Lower lobe of right lung (tissue), 2 donors: ENCODE data around the gene EIF2B4. TPM values are rescaled to one million over a fixed set of nuclear protein-coding genes. Genes with fewer than 3 reads are reported as not detected.

ENCODE experiments used
- ATAC-seq, 2 donors: fragments of 200-7000 bp; cut with Tn5 transposase; one replicate each; pipeline ENCODE4 v1.9.1; 2020 to 2022; ENCODE audit warnings: mild to moderate bottlenecking in 2 of 2, moderate library complexity in 2 of 2
- DNase-seq: peaks from one replicate; pipeline ENCODE4 v3.0.0-alpha.2; 2020
- H3K27ac ChIP-seq: fragments of 200-600 bp; one replicate; pipeline ENCODE4 v1.8.0; 2022
- H3K27me3 ChIP-seq: fragments of 200-600 bp; one replicate; pipeline ENCODE4 v1.8.0; 2022; ENCODE audit warnings: low read depth
- H3K36me3 ChIP-seq: fragments of 200-600 bp; one replicate; pipeline ENCODE4 v1.8.0; 2022; ENCODE audit warnings: mild to moderate bottlenecking
- H3K4me1 ChIP-seq: fragments of 200-600 bp; one replicate; pipeline ENCODE4 v1.8.0; 2022
- H3K4me3 ChIP-seq: fragments of 200-600 bp; one replicate; pipeline ENCODE4 v1.8.0; 2022; ENCODE audit warnings: mild to moderate bottlenecking
- H3K9me3 ChIP-seq: fragments of 200-600 bp; one replicate; pipeline ENCODE4 v1.8.0; 2022
- CTCF ChIP-seq: fragments of 200-600 bp; IDR thresholded peaks from one replicate; pipeline ENCODE4 v1.8.0; 2022; ENCODE audit warnings: antibody characterized with exemption, mild to moderate bottlenecking
- intact Hi-C: fragments of 100-400 bp; cut with DNase I; formaldehyde crosslinking; loops from one replicate; pipeline ENCODE4 v1.11.0; 2022
- total RNA-seq: library from RNA; stranded (reverse); fragmentation: NEBNext Ultra II Directional; extraction: Animal tissue kit (Norgen Biotek cat#: 25700); gene quantifications from one replicate; pipeline ENCODE4 v1.2.1, GENCODE V29; 2021
- donor health status: DM: no; HTN: yes; CAD: no; lungs with severe emphysema.

The EIF2B4 gene
- total RNA-seq, 1 donor from 2014 or later: 32.9 TPM

- Histone ChIP-seq H3K27ac (no peak overlapping the region), H3K4me1 (peaks cover 40% of the 10 kb centered on the region), H3K4me3 (no peak overlapping the region), H3K36me3 (peaks cover 66% of the 10 kb centered on the region), H3K9me3 (no peaks in the 10 kb centered on the region), H3K27me3 (no peaks in the 10 kb centered on the region)
- DNase-seq: no peak
- no peak for ATAC-seq
- no peak for TF ChIP-seq CTCF
- intact Hi-C loops: no loop called here
Observed at GRCh38 chr2:27376151-27376865, 6.2 kb upstream of the EIF2B4 start.

- Histone ChIP-seq H3K9me3 (no peaks in the 10 kb centered on the region), H3K4me1 (peaks cover 38% of the 10 kb centered on the region), H3K4me3 (no peak overlapping the region), H3K27me3 (no peaks in the 10 kb centered on the region), H3K36me3 (peaks cover 65% of the 10 kb centered on the region), H3K27ac (no peak overlapping the region)
- no peak for ATAC-seq
- no peak for DNase-seq
- no peak for TF ChIP-seq CTCF
- intact Hi-C loops: no loop called here
Observed at GRCh38 chr2:27375513-27376099, 5.5 kb upstream of the EIF2B4 start.

- no peaks in the 10 kb centered on the region for H3K27me3 ChIP-seq
- H3K4me3 ChIP-seq: no peak overlapping the region
- H3K36me3 ChIP-seq: peaks cover 69% of the 10 kb centered on the region
- no peaks in the 10 kb centered on the region for H3K9me3 ChIP-seq
- TF ChIP-seq CTCF: no peak
- DNase-seq (no peak), ATAC-seq (no peak)
- no peak overlapping the region for H3K27ac ChIP-seq
- intact Hi-C loops: no loop called here
- H3K4me1 ChIP-seq: peaks cover 35% of the 10 kb centered on the region
Observed at GRCh38 chr2:27373567-27373966, 3.4 kb upstream of the EIF2B4 start.

- intact Hi-C loops: no loop called here
- Histone ChIP-seq H3K9me3 (no peaks in the 10 kb centered on the region), H3K27me3 (no peaks in the 10 kb centered on the region), H3K4me1 (peaks cover 37% of the 10 kb centered on the region), H3K27ac (peak overlapping the region; percentile 89), H3K36me3 (peaks cover 70% of the 10 kb centered on the region), H3K4me3 (no peak overlapping the region)
- DNase-seq (no peak), ATAC-seq (no peak)
- TF ChIP-seq CTCF: no peak
Observed at GRCh38 chr2:27372937-27373336, 2.8 kb upstream of the EIF2B4 start.

GRCh38 chr2:27370816-27371620 is 880 bp upstream of the EIF2B4 start:
- Histone ChIP-seq H3K27me3 (no peaks in the 10 kb centered on the region), H3K9me3 (no peaks in the 10 kb centered on the region), H3K27ac (peak overlapping the region; percentile 89), H3K36me3 (peaks cover 69% of the 10 kb centered on the region), H3K4me1 (peaks cover 37% of the 10 kb centered on the region), H3K4me3 (peak overlapping the region; percentile 96)
- DNase-seq (no peak), ATAC-seq (peak; percentile 59 to 72)
- TF ChIP-seq CTCF: no peak
- intact Hi-C loops: no loop called here
